ENCODE data around the gene STK31.
"Not testable (repeated sequence)": the region's sequence is repeated elsewhere in the genome, so short reads cannot be mapped to it uniquely, and the experiment has no call there.

Gene STK31

GRCh38 chr7:23804707-23805106 lies 94.7 kb downstream of the STK31 start:
- FAIRE-seq: no peak

GRCh38 chr7:23808421-23808820 lies 98.4 kb downstream of the STK31 start:
- no peak for FAIRE-seq

GRCh38 chr7:23810099-23810498 lies 100.1 kb downstream of the STK31 start:
- no peak for FAIRE-seq

- no peak for FAIRE-seq
Observed at GRCh38 chr7:23811540-23811939, 101.5 kb downstream of the STK31 start.

- not testable (repeated sequence) for FAIRE-seq
Observed at GRCh38 chr7:23828125-23828524, 118.1 kb downstream of the STK31 start.

GRCh38 chr7:23832733-23833132 lies 122.7 kb downstream of the STK31 start:
- not testable (repeated sequence) for FAIRE-seq

GRCh38 chr7:23833405-23833804 lies 123.4 kb downstream of the STK31 start:
- no peak for FAIRE-seq

- not testable (repeated sequence) for FAIRE-seq
Observed at GRCh38 chr7:23844837-23845236, 134.8 kb downstream of the STK31 start.

GRCh38 chr7:23852135-23852534 lies 142.1 kb downstream of the STK31 start:
- FAIRE-seq: no peak

- no peak for FAIRE-seq
Observed at GRCh38 chr7:23852988-23853387, 143.0 kb downstream of the STK31 start.

- FAIRE-seq: peak; percentile 87
Observed at GRCh38 chr7:23863209-23863787, 153.3 kb downstream of the STK31 start.

GRCh38 chr7:23864973-23865372 lies 155.0 kb downstream of the STK31 start:
- FAIRE-seq: no peak

- no peak for FAIRE-seq
Observed at GRCh38 chr7:23873306-23873705, 163.3 kb downstream of the STK31 start.

GRCh38 chr7:23876526-23876925 lies 166.5 kb downstream of the STK31 start:
- FAIRE-seq: not testable (repeated sequence)
